Aorta (tissue), 5 donors: Measurements from ENCODE around the gene SIK2. TPM values are rescaled to one million over a fixed set of nuclear protein-coding genes. Genes with fewer than 3 reads are reported as not detected.

Experiments used
- ATAC-seq: fragments of 200-7000 bp; cut with Tn5 transposase; one replicate; pipeline ENCODE4 v1.9.1; 2022; ENCODE audit warnings: moderate library complexity; ENCODE audit not compliant: low FRiP score
- DNase-seq, 2 donors: peaks; one replicate each; pipeline ENCODE4 v3.0.0-alpha.2; 2020
- H3K27ac ChIP-seq, 2 donors: one replicate each; pipeline ENCODE4 v1.5.1; 2013; ENCODE audit warnings: low read length in 2 of 2, mild to moderate bottlenecking in 2 of 2, moderate library complexity in 2 of 2, control low read depth in 1 of 2, inconsistent platforms in 1 of 2, low read depth in 1 of 2
- H3K27me3 ChIP-seq, 2 donors: one replicate each; pipeline ENCODE4 v1.6.1; 2013; ENCODE audit warnings: control low read depth in 1 of 2, low read length in 1 of 2, mild to moderate bottlenecking in 1 of 2, moderate library complexity in 1 of 2; ENCODE audit not compliant: insufficient read depth in 2 of 2, control insufficient read depth in 1 of 2
- H3K36me3 ChIP-seq, 2 donors: one replicate each; pipeline ENCODE4 v1.6.1; 2013; ENCODE audit warnings: control low read depth in 1 of 2, low read length in 1 of 2, mild to moderate bottlenecking in 1 of 2; ENCODE audit not compliant: insufficient read depth in 2 of 2, control insufficient read depth in 1 of 2
- H3K4me1 ChIP-seq, 2 donors: one replicate each; pipeline ENCODE4 v1.6.1; 2013; ENCODE audit warnings: low read length in 2 of 2, control low read depth in 1 of 2, mild to moderate bottlenecking in 1 of 2, moderate library complexity in 1 of 2; ENCODE audit not compliant: insufficient read depth in 2 of 2, control insufficient read depth in 1 of 2
- H3K4me3 ChIP-seq, 2 donors: one replicate each; pipeline ENCODE4 v1.5.1; 2013; ENCODE audit warnings: low read length in 2 of 2, control low read depth in 1 of 2, mild to moderate bottlenecking in 1 of 2
- H3K9me3 ChIP-seq: one replicate; pipeline ENCODE4 v1.6.1; 2013; ENCODE audit warnings: mild to moderate bottlenecking, low read length; ENCODE audit not compliant: control insufficient read depth
- WGBS, 2 donors: extraction: QIAGEN DNeasy Blood & Tissue Kit; methylation state at CpG; one replicate each; pipeline ENCODE4 v1.1.7; 2013; 5-methylcytosine and 5-hydroxymethylcytosine counted together
- intact Hi-C, 2 donors: fragments of 100-400 bp; cut with DNase I; formaldehyde crosslinking; loops; one replicate each; pipeline versions ENCODE4 v1.14.2 to v1.15.0; 2022
- polyA plus RNA-seq, 2 donors: library from polyadenylated mRNA; stranded (reverse); fragments of 200-250 nt; gene quantifications; one replicate each; pipeline ENCODE4 v1.2.3, GENCODE V29; 2013
- total RNA-seq, 2 donors: library from RNA; stranded (reverse); fragmentation: NEBNext Ultra II Directional; extraction: Animal tissue kit (Norgen Biotek cat#: 25700); gene quantifications; one replicate each; pipeline ENCODE4 v1.2.1, GENCODE V29; 2021
- donor health status: healthy with polysubstance abuse.
- donor health status: Bipolar disorder and iron deficiency.
- donor health status: DM: no; HTN: no; CAD: no.
- donor health status: DM: no; HTN: no; CAD: no.
- donor health status: DM: yes; HTN: yes; CAD: no.

SIK2 gene
- total and polyA plus RNA-seq, 4 donors = 3.5 to 21.9 (median 10.8) TPM

DNA sequence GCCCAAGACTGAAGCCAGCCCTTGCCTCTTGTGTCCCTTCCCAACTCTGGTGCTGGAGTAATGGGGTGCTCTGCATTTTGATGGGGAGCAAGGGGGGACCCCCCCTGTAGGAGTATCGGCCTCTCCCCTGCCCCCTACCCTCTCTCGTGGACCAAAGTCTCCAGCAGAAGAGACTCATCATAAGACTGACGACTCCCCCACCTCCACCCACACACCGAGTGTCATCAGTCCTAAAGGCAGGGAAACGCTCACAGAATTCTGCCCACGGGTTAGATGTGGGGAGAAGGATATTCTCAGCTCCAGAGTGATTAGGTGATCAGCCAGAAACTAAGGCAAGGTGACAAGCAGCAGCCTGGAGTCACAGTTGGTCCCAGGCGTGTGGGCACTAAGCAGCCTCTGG lies 125.2 kb downstream of the SIK2 start:
- DNase-seq (no peak), ATAC-seq (no peak)
- no peaks in the 10 kb centered on the region for H3K4me1 ChIP-seq
- no peak overlapping the region for H3K27ac ChIP-seq
- H3K36me3 ChIP-seq = peaks cover 0 to 6% of the 10 kb centered on the region in 2 donors
- whole genome bisulfite sequencing, 2 donors = 80 to 87% methylated on average over 7 of the region's 7 CpGs
- no peak overlapping the region for H3K4me3 ChIP-seq
- intact Hi-C loops = no loop called here
- H3K27me3 ChIP-seq = no peaks in the 10 kb centered on the region
- H3K9me3 ChIP-seq = no peaks in the 10 kb centered on the region

DNA sequence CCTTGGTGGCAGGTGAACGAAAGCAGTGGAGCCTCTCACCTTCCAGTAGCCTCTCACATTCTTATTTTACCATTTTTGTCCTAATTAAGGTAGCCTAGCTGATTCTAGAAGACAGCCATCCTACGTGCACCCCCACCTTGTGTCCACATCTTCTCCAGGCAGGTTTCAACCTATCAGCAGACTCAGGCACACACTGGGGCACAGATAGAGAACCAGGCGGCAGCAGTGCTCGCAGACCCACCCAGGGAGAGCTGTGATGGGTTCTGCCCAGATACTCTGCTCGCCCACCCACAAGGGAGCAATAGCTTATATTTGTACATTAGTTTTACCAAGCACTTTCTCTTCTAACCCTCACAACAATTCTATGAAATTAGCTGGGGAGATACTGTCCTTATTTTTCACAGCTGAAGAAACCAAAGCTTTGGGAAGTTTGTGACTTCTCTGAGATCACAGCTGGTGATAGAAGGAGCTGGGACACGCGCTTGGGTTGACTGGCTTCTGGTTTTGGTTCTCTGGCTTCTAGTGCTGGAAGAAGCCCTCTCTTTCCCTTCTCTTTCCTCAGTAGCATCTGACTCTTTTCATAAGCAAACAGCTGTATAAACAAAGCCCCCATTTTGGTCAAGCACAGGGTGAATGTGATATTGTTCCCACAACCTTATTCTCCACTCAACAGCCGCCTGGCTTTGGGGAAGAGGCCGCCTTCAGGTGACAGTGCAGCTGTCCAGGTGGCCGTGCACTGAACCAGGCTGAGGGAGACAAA lies 127.0 kb downstream of the SIK2 start:
- WGBS, 2 donors = 92% methylated on average over 10 of the region's 10 CpGs
- no peak for ATAC-seq
- Histone ChIP-seq H3K27me3 (no peaks in the 10 kb centered on the region), H3K27ac (no peak overlapping the region), H3K4me1 (peaks cover 0 to 3% of the 10 kb centered on the region in 2 donors), H3K9me3 (no peaks in the 10 kb centered on the region), H3K4me3 (no peak overlapping the region), H3K36me3 (peaks cover 0 to 4% of the 10 kb centered on the region in 2 donors)
- no peak for DNase-seq
- intact Hi-C loops = no loop called here

GRCh38 chr11:111729831-111730311 lies 127.6 kb downstream of the SIK2 start:
- DNase-seq (no peak), ATAC-seq (no peak)
- H3K27ac ChIP-seq = no peak overlapping the region
- no peaks in the 10 kb centered on the region for H3K27me3 ChIP-seq
- intact Hi-C loops = no loop called here
- H3K4me3 ChIP-seq = no peak overlapping the region
- no peaks in the 10 kb centered on the region for H3K9me3 ChIP-seq
- peaks cover 0 to 3% of the 10 kb centered on the region in 2 donors for H3K4me1 ChIP-seq
- H3K36me3 ChIP-seq = peaks cover 0 to 3% of the 10 kb centered on the region in 2 donors
- WGBS, 2 donors = 74 to 77% methylated on average over 9 of the region's 9 CpGs

DNA sequence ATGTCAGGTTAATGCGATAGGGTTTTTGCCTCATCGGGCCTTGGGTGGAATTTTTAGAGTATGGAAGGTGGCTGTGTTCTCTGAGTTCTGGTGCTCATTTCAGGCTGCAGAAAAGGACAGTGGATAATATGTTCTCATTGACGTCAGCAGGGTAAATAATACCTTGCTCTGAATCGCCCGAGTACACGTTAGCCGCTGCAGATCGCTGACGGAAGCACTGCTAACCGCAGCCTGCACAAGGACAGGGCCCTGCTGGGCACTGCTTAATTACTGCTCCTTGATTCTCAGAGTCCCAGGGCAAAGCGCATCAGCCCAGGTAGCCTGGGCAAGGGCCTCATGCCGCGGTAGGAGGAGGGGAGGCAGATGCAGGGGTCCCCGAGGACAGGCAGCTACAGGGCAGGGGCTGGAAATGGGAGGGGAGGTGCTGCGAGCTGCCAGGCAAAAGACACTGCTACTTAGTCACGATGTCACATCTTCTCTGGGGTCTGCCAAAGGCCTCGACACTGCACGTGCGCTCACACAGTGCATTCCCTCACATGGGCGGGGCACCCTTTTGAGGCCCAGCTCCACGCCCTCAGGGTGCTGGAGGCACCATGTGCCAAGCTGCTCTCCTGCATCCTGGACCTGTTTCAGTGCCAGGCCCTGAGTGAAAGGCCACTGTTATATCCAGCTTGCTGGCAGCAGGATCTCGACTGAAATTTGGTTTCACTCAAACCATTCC lies 128.8 kb downstream of the SIK2 start:
- intact Hi-C loops = no loop called here
- peak in 1 of 2 donors; percentile 80 for DNase-seq
- Histone ChIP-seq H3K4me3 (no peak overlapping the region), H3K36me3 (peaks cover 0 to 3% of the 10 kb centered on the region in 2 donors), H3K4me1 (peaks cover 0 to 3% of the 10 kb centered on the region in 2 donors), H3K9me3 (no peaks in the 10 kb centered on the region), H3K27me3 (no peaks in the 10 kb centered on the region), H3K27ac (peak overlapping the region in 1 of 2 donors; percentile 39)
- WGBS, 2 donors = 58 to 61% methylated on average over 22 of the region's 22 CpGs
- no peak for ATAC-seq

DNA sequence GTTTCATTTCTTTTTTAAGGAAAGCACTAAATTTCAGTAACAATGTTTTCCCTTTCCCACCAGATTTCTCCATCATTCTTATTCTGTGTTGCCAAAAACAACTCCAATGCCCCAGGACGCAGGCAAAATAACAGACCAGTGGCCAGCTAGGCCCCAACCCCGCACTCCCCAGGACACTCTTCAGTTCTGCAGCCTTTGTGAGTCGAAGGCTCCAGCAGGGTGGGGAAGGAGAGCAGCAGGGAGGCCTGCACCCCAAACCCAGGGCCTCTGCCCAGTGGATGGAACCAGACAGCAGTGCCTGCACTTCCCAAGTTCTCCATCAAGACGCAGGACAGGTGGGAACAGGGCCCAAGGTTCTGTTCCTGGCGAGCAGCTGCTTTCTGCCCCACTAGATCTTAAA lies 129.6 kb downstream of the SIK2 start:
- H3K27ac ChIP-seq = peak overlapping the region in 1 of 2 donors; percentile 48
- intact Hi-C loops = no loop called here
- peaks cover 0 to 3% of the 10 kb centered on the region in 2 donors for H3K4me1 ChIP-seq
- DNase-seq = no peak
- no peaks in the 10 kb centered on the region for H3K27me3 ChIP-seq
- peaks cover 0 to 1% of the 10 kb centered on the region in 2 donors for H3K36me3 ChIP-seq
- no peak for ATAC-seq
- no peak overlapping the region for H3K4me3 ChIP-seq
- no peaks in the 10 kb centered on the region for H3K9me3 ChIP-seq
- WGBS, 2 donors = 7 to 15% methylated on average over 5 of the region's 5 CpGs

- peak; percentile 84 to 88 for DNase-seq
- Histone ChIP-seq H3K27me3 (no peaks in the 10 kb centered on the region), H3K27ac (peak overlapping the region; percentile 87 to 99), H3K36me3 (no peaks in the 10 kb centered on the region), H3K4me3 (no peak overlapping the region), H3K4me1 (peaks cover 0 to 3% of the 10 kb centered on the region in 2 donors), H3K9me3 (no peaks in the 10 kb centered on the region)
- 10 to 11% methylated on average over 7 of the region's 7 CpGs for WGBS, 2 donors
- peak; percentile 52 for ATAC-seq
- intact Hi-C loops = no loop called here
These were observed 130.8 kb downstream of the SIK2 start for GRCh38 chr11:111733016-111733415.

DNA sequence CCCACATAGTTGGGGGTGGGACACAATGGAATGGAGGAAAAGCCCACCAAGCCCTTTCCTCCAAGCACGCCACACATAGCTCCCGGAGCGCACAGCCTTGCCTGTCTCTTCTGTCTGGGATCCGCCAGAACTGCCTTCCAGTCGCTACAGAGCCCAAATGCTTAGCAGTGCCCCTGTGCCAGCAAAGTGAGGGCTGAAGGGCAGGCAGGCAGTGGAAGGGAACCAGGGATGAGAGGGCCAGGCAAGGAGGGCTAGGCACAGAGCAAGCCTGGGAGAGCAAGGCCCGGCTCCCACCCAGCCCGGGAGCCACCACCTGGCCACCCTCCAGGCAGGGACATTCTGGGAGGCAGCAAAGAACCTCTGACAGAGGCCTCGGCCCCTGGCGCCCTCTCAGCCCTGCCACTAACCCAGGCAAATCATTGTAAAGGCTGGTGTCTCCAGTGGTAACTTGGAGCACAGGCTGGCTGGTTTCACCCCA lies 131.4 kb downstream of the SIK2 start:
- ATAC-seq = peak; percentile 0
- 12 to 16% methylated on average over 9 of the region's 9 CpGs for WGBS, 2 donors

DNA sequence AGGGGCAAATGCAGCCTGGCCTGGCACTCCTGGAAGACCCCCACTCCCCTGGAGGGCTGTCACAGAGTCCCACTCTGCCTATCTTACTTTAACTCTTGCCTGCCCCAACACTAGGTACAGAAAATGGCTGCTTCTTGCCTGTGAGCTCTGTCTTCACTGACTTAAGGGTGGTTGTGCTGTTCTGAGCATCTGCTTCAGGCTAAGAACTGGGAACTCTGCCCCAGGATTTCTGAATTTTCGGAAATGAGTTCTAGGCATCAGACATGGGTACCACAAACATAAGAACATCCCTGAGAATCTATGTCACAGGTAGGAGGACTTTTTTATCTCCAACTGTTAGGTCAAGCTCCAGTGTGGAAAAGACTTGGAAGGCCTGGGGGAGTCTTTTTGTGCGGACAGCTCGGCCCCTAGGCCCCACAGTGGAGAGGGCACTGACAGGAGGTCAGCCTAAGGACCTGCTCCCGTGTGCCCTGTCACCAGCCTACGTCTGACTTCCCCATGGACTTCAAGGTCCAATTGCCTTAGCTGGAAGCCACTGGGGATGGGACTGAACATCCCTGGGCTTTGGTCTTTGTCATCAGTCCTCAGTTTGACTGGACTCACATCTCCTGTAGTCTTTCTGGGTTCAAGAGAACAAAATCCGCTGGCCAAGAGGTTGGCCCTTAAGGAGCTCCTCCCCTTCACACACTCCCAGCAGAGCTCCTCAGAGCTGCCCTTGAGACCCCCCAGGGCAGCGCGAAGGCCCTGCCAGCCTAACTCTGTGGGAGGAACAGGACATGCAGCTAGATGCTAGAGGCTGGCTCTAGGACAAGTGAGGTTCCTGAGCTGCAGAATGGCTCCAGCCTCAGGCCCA lies 132.1 kb downstream of the SIK2 start:
- intact Hi-C loops = no loop called here
- peaks cover 0 to 3% of the 10 kb centered on the region in 2 donors for H3K4me1 ChIP-seq
- ATAC-seq = no peak

More for the DNA sequence above, 131.4 kb downstream of the SIK2 start:
- peak; percentile 67 to 78 for DNase-seq
- H3K9me3 ChIP-seq = no peaks in the 10 kb centered on the region
- no peaks in the 10 kb centered on the region for H3K36me3 ChIP-seq
- H3K4me1 ChIP-seq = peaks cover 0 to 3% of the 10 kb centered on the region in 2 donors
- intact Hi-C loops = no loop called here
- no peaks in the 10 kb centered on the region for H3K27me3 ChIP-seq
- peak overlapping the region; percentile 87 to 99 for H3K27ac ChIP-seq
- H3K4me3 ChIP-seq = no peak overlapping the region

More for the DNA sequence above, 132.1 kb downstream of the SIK2 start:
- H3K36me3 ChIP-seq = no peaks in the 10 kb centered on the region
- peak overlapping the region; percentile 87 to 99 for H3K27ac ChIP-seq
- H3K4me3 ChIP-seq = no peak overlapping the region
- DNase-seq = no peak
- 71% methylated on average over 8 of the region's 8 CpGs for WGBS, 2 donors
- H3K9me3 ChIP-seq = no peaks in the 10 kb centered on the region
- no peaks in the 10 kb centered on the region for H3K27me3 ChIP-seq
